Measurements from ENCODE around the gene FHAD1. TPM values are rescaled to one million over a fixed set of nuclear protein-coding genes. Genes with fewer than 3 reads are reported as not detected.

FHAD1 gene
- total and polyA plus RNA-seq, 4 donors, result under 0.01 to 0.13 (median 0.05) TPM; not detected in 1

DNA sequence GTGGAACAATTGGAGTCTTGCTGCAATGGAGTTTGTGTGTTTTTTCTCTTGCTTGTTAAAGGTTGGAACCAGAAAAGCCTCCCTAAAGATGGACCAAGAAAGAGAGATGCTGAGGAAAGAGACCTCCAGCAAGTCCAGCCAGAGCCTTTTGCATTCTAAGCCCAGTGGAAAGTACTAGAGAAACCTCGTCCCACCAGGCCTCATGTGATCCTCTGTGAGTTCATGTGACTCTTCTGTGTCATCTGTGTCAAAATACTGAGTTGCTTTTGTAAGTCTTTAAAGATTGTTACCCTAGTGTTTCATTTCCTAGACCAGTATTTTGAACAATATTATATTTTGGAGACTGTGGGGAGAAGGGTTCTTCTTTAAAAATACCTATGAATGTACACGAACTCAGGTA, 150.2 kb downstream of the FHAD1 start:
- no peak for DNase-seq (ENCODE audit: low spot score)
- Histone ChIP-seq H3K4me1 (ENCODE audit: control insufficient read depth in 4 of 4, insufficient read depth in 4 of 4, low read length in 3 of 4) (peaks cover 0 to 10% (median 8%) of the 10 kb centered on the region in 4 donors), H3K27ac (ENCODE audit: low read depth in 1 of 2, low read length in 2 of 2) (no peak overlapping the region), H3K4me3 (ENCODE audit: low read depth in 1 of 3, low read length in 3 of 3) (no peak overlapping the region), H3K9me3 (ENCODE audit: control insufficient read depth in 4 of 4, low read length in 3 of 4) (peaks cover 3 to 6% (median 5%) of the 10 kb centered on the region in 4 donors), H3K36me3 (ENCODE audit: control insufficient read depth in 4 of 4, insufficient read depth in 3 of 4, low read depth in 1 of 4, low read length in 3 of 4) (no peaks in the 10 kb centered on the region), H3K27me3 (ENCODE audit: control insufficient read depth in 4 of 4, insufficient read depth in 4 of 4, low read length in 3 of 4) (no peaks in the 10 kb centered on the region), H3K9ac (ENCODE audit: low read depth in 1 of 2, low read length in 2 of 2) (no peak overlapping the region)
- WGBS, result 87% methylated on average over 2 of the region's 2 CpGs
- TF ChIP-seq, protein P1, sequence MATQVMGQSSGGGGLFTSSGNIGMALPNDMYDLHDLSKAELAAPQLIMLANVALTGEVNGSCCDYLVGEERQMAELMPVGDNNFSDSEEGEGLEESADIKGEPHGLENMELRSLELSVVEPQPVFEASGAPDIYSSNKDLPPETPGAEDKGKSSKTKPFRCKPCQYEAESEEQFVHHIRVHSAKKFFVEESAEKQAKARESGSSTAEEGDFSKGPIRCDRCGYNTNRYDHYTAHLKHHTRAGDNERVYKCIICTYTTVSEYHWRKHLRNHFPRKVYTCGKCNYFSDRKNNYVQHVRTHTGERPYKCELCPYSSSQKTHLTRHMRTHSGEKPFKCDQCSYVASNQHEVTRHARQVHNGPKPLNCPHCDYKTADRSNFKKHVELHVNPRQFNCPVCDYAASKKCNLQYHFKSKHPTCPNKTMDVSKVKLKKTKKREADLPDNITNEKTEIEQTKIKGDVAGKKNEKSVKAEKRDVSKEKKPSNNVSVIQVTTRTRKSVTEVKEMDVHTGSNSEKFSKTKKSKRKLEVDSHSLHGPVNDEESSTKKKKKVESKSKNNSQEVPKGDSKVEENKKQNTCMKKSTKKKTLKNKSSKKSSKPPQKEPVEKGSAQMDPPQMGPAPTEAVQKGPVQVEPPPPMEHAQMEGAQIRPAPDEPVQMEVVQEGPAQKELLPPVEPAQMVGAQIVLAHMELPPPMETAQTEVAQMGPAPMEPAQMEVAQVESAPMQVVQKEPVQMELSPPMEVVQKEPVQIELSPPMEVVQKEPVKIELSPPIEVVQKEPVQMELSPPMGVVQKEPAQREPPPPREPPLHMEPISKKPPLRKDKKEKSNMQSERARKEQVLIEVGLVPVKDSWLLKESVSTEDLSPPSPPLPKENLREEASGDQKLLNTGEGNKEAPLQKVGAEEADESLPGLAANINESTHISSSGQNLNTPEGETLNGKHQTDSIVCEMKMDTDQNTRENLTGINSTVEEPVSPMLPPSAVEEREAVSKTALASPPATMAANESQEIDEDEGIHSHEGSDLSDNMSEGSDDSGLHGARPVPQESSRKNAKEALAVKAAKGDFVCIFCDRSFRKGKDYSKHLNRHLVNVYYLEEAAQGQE (IDR thresholded peaks at IDR 0.05), result no peak
- TF ChIP-seq YY1 (IDR thresholded peaks at IDR 0.05) (no peak), RAD21 (IDR thresholded peaks at IDR 0.05) (no peak), HNF4A (conservative IDR thresholded peaks at IDR 0.05) (no peak)

DNA sequence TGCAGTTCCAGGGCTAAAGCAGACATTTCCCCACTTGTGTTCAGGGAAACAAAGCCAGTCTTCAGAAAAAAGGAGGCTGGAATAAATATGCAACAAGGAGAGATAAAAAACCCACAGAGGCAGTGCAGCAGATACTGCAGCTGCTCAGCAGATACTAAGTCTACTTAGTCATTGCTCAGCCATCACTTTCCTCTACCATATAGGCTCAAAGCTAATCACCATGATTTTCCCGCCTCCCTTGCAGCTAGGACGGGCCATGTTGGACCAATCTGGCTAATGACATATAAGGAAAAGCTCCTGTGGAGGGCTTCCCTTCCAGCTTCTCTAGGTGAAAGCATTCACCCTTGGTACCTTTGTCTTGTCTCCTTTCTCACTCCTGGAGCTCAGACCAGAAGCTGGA, 152.7 kb downstream of the FHAD1 start:
- H3K4me1 ChIP-seq (ENCODE audit: control insufficient read depth in 4 of 4, insufficient read depth in 4 of 4, low read length in 3 of 4), result no peaks in the 10 kb centered on the region
- TF ChIP-seq NR2F2 (IDR thresholded peaks at IDR 0.05) (no peak), SP1 (IDR thresholded peaks at IDR 0.05) (no peak), FOXA1 (IDR thresholded peaks at IDR 0.05) (no peak), FOXA2 (IDR thresholded peaks at IDR 0.05) (no peak), RXRA (IDR thresholded peaks at IDR 0.05) (no peak), RAD21 (IDR thresholded peaks at IDR 0.05) (no peak), EGR1 (IDR thresholded peaks at IDR 0.05; ENCODE audit: low read depth in 2 of 2) (no peak), MAX (IDR thresholded peaks at IDR 0.05) (no peak), TAF1 (conservative IDR thresholded peaks at IDR 0.05) (no peak), HNF4G (IDR thresholded peaks at IDR 0.05) (no peak), YY1 (IDR thresholded peaks at IDR 0.05) (no peak)
- TF ChIP-seq, protein P2, sequence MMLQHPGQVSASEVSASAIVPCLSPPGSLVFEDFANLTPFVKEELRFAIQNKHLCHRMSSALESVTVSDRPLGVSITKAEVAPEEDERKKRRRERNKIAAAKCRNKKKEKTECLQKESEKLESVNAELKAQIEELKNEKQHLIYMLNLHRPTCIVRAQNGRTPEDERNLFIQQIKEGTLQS (IDR thresholded peaks at IDR 0.05), result no peak
- no peaks in the 10 kb centered on the region for H3K36me3 ChIP-seq (ENCODE audit: control insufficient read depth in 4 of 4, insufficient read depth in 3 of 4, low read depth in 1 of 4, low read length in 3 of 4)
- no peak for DNase-seq (ENCODE audit: low spot score)
- H3K27me3 ChIP-seq (ENCODE audit: control insufficient read depth in 4 of 4, insufficient read depth in 4 of 4, low read length in 3 of 4), result no peaks in the 10 kb centered on the region
- H3K9me3 ChIP-seq (ENCODE audit: control insufficient read depth in 4 of 4, low read length in 3 of 4), result peaks cover 3 to 6% (median 5%) of the 10 kb centered on the region in 4 donors
- no peak overlapping the region for H3K9ac ChIP-seq (ENCODE audit: low read depth in 1 of 2, low read length in 2 of 2)
- 94% methylated on average over 2 of the region's 2 CpGs for WGBS
- H3K27ac ChIP-seq (ENCODE audit: low read depth in 1 of 2, low read length in 2 of 2), result no peak overlapping the region
- no peak overlapping the region for H3K4me3 ChIP-seq (ENCODE audit: low read depth in 1 of 3, low read length in 3 of 3)

DNA sequence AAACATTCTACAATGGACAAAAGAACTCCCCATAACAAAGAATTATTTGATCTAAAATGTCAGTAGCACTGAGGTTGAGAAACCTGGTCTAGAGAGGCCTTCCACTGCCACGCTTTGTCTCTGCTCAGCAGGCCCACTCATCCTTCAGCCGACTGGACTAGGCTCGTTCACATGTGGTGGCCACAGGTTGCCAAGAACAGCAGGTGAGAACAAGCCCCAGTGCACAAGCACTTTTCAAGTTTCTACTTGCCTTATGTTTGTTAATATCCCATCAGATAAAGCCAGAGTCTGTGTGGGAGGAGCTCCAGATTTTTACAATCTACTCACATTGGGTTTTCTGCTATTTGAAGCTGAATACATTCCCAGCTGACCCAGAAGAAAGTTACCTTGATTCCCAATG, 153.6 kb downstream of the FHAD1 start:
- Histone ChIP-seq H3K27me3 (ENCODE audit: control insufficient read depth in 4 of 4, insufficient read depth in 4 of 4, low read length in 3 of 4) (no peaks in the 10 kb centered on the region), H3K9me3 (ENCODE audit: control insufficient read depth in 4 of 4, low read length in 3 of 4) (peaks cover 3 to 6% (median 5%) of the 10 kb centered on the region in 4 donors), H3K4me3 (ENCODE audit: low read depth in 1 of 3, low read length in 3 of 3) (no peak overlapping the region), H3K36me3 (ENCODE audit: control insufficient read depth in 4 of 4, insufficient read depth in 3 of 4, low read depth in 1 of 4, low read length in 3 of 4) (no peaks in the 10 kb centered on the region), H3K9ac (ENCODE audit: low read depth in 1 of 2, low read length in 2 of 2) (no peak overlapping the region), H3K4me1 (ENCODE audit: control insufficient read depth in 4 of 4, insufficient read depth in 4 of 4, low read length in 3 of 4) (no peaks in the 10 kb centered on the region), H3K27ac (ENCODE audit: low read depth in 1 of 2, low read length in 2 of 2) (no peak overlapping the region)
- TF ChIP-seq ZBTB33 (IDR thresholded peaks at IDR 0.05), result no peak
- TF ChIP-seq RXRA (IDR thresholded peaks at IDR 0.05), result no peak
- no peak for TF ChIP-seq YY1 (IDR thresholded peaks at IDR 0.05)
- no peak for TF ChIP-seq JUND (IDR thresholded peaks at IDR 0.05)
- TF ChIP-seq NR2F2 (IDR thresholded peaks at IDR 0.05), result no peak
- no peak for TF ChIP-seq RAD21 (IDR thresholded peaks at IDR 0.05)
- TF ChIP-seq FOXA1 (IDR thresholded peaks at IDR 0.05), result no peak
- TF ChIP-seq EGR1 (IDR thresholded peaks at IDR 0.05; ENCODE audit: low read depth in 2 of 2), result no peak
- TF ChIP-seq, protein P1 (IDR thresholded peaks at IDR 0.05), result no peak
- TF ChIP-seq, protein P2 (IDR thresholded peaks at IDR 0.05), result no peak
- TF ChIP-seq HNF4A (conservative IDR thresholded peaks at IDR 0.05), result no peak
- WGBS, result 93% methylated on average over 3 of the region's 3 CpGs
- no peak for DNase-seq (ENCODE audit: low spot score)

Measured in liver (tissue), 9 donors.